ENCODE data around the gene ARHGEF28.

The ARHGEF28 gene

GRCh38 chr5:73631500-73631899 is 5.5 kb downstream of the ARHGEF28 start:
- DNase-seq (ENCODE audit: insufficient read length, low spot score) (no peak), FAIRE-seq (no peak)
- TF ChIP-seq CTCF (IDR thresholded peaks at IDR 0.05; ENCODE audit: insufficient read depth, missing control alignments): no peak

- DNase-seq (ENCODE audit: insufficient read length, low spot score) (no peak), FAIRE-seq (no peak)
- TF ChIP-seq CTCF (IDR thresholded peaks at IDR 0.05; ENCODE audit: insufficient read depth, missing control alignments): no peak
Measured at GRCh38 chr5:73633060-73633459, 7.1 kb downstream of the ARHGEF28 start.

- no peak for TF ChIP-seq CTCF (IDR thresholded peaks at IDR 0.05; ENCODE audit: insufficient read depth, missing control alignments)
- DNase-seq (ENCODE audit: insufficient read length, low spot score) (no peak), FAIRE-seq (no peak)
Measured at GRCh38 chr5:73636408-73636807, 10.4 kb downstream of the ARHGEF28 start.

- peak; percentile 37 for DNase-seq (ENCODE audit: insufficient read length, low spot score)
Measured at GRCh38 chr5:73637565-73637964, 11.6 kb downstream of the ARHGEF28 start.

DNA sequence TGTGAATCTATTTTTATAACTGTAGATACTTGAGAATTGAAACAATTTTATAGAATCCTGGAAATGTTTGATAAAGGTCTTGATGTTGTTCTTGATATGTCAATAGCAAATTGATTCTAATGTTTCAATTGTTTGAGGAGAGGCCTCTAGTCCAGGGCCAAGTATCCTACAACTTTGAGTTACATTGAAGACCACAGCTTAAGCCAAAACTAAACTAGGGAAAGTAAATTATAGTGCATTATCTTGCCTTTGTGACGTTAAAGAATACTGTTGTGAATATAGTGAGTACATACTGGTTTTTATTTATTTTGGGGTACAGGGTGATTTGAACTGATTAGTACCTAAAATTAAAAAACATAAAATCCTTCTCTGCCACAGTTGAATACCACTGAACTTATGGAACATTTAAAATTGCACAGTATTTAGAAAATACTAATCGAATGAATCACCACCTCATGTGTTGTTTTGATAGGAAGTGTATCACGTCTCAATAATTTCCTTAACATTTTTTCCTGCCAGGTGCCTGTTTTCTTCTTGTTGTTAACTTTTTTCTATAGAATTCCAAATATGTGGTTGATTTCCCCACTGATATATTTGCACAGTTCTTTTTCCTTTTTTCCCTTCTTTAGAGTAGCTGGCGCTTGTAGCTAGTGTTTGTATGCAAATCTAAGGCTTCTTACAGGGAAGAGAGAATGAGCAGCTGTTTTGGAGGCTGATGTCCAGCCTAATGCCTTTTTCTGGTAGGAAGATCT is 12.5 kb downstream of the ARHGEF28 start:
- DNase-seq (ENCODE audit: insufficient read length, low spot score) (no peak), FAIRE-seq (peak; percentile 56)
- TF ChIP-seq CTCF (IDR thresholded peaks at IDR 0.05; ENCODE audit: insufficient read depth, missing control alignments): no peak

More at GRCh38 chr5:73637565-73637964, 11.6 kb downstream of the ARHGEF28 start:
- FAIRE-seq: peak; percentile 66
- TF ChIP-seq CTCF (IDR thresholded peaks at IDR 0.05; ENCODE audit: insufficient read depth, missing control alignments): no peak

- DNase-seq (ENCODE audit: insufficient read length, low spot score) (no peak), FAIRE-seq (peak; percentile 85)
- no peak for TF ChIP-seq CTCF (IDR thresholded peaks at IDR 0.05; ENCODE audit: insufficient read depth, missing control alignments)
Measured at GRCh38 chr5:73640861-73641320, 14.9 kb downstream of the ARHGEF28 start.

DNA sequence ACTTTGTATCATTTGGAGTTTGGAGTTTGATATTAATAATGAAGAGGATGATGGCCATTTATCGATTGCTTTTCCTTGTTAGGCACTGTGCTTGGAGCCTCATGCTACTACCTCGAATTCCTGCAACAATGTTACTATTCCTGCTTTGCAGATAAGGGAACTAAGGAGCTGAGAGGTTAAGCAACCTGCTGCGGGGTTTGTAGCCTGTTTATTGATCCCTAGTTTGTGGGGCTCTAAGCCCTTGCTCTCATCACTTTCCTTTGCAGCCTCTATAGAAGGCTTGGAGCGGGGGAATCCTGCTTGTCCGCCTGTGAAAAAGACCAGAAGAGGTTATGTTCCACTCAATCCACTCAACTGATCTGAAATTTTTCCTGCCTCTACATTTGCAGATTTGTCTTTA is 15.8 kb downstream of the ARHGEF28 start:
- FAIRE-seq (no peak), DNase-seq (ENCODE audit: insufficient read length, low spot score) (no peak)

More for the DNA sequence above, 15.8 kb downstream of the ARHGEF28 start:
- TF ChIP-seq CTCF (IDR thresholded peaks at IDR 0.05; ENCODE audit: insufficient read depth, missing control alignments): no peak

All from D721Med (cell line).